HEK293 (cell line): ENCODE measurements around the gene INHBA.

Experiments used
- CTCF ChIA-PET: fragments of 350-600 bp; formaldehyde crosslinking; extraction: SDS; loops from one replicate; lab custom pipeline; 2021; ENCODE audit warnings: antibody characterized with exemption; lab: Yijun Ruan, JAX
- POLR2A ChIA-PET: fragments of 300-600 bp; formaldehyde crosslinking; extraction: SDS; loops from one replicate; lab custom pipeline; 2020; ENCODE audit warnings: antibody characterized with exemption, inconsistent platforms; lab: Yijun Ruan, JAX
- H3K27ac ChIP-seq: fragments of 200-500 bp; sonication (Bioruptor generic); 2 replicates; pipeline ENCODE4 v1.5.1; 2014; ENCODE audit warnings: low read depth, low read length, control low read depth, inconsistent platforms; ENCODE audit errors: extremely low read depth
- H3K36me3 ChIP-seq, 2 experiments: fragments of 200-500 bp in 1 of 2; sonication (Bioruptor generic) in 1 of 2; 1 replicate in 1 of 2; 2 replicates in 1 of 2; pipeline ENCODE4 v1.5.1; 2014 to 2017; ENCODE audit warnings: inconsistent platforms in 2 of 2, low read length in 2 of 2; ENCODE audit not compliant: control insufficient read depth in 2 of 2, insufficient read depth in 1 of 2
- H3K4me1 ChIP-seq: fragments of 200-500 bp; sonication (Bioruptor generic); 2 replicates; pipeline ENCODE4 v1.5.1; 2014; ENCODE audit warnings: mild to moderate bottlenecking, low read length, inconsistent platforms; ENCODE audit not compliant: control insufficient read depth, insufficient read depth
- H3K4me3 ChIP-seq: 2 replicates; pipeline ENCODE4 v1.5.1; 2011; ENCODE audit warnings: low read depth, mild to moderate bottlenecking, control low read depth, low read length, moderate library complexity
- H3K9me3 ChIP-seq: fragments of 200-500 bp; sonication (Bioruptor generic); 2 replicates; pipeline ENCODE4 v1.5.1; 2014; ENCODE audit warnings: low read depth, low read length, inconsistent platforms; ENCODE audit not compliant: control insufficient read depth, insufficient read depth
- CTCF ChIP-seq: fragments of 450-650 bp; formaldehyde crosslinking; IDR thresholded peaks from 2 replicates; pipeline ENCODE4 v1.5.1; 2016; ENCODE audit warnings: missing biosample characterization, missing genetic modification characterization
- GLIS2 ChIP-seq: fragments of 450-650 bp; formaldehyde crosslinking; IDR thresholded peaks from 2 replicates; pipeline ENCODE4 v1.5.1; 2016; ENCODE audit warnings: missing biosample characterization, missing genetic modification characterization
- KLF10 ChIP-seq: fragments of 450-650 bp; IDR thresholded peaks from 2 replicates; pipeline ENCODE4 v1.5.1; 2018; ENCODE audit warnings: missing biosample characterization, mild to moderate bottlenecking, missing genetic modification characterization
- PRDM10 ChIP-seq: fragments of 450-650 bp; formaldehyde crosslinking; IDR thresholded peaks from 2 replicates; pipeline ENCODE4 v1.5.1; 2016; ENCODE audit warnings: missing biosample characterization, missing genetic modification characterization
- REST ChIP-seq: fragments of 450-650 bp; formaldehyde crosslinking; IDR thresholded peaks from 2 replicates; pipeline ENCODE4 v1.5.1; 2016; ENCODE audit warnings: missing biosample characterization, missing genetic modification characterization
- SP7 ChIP-seq: fragments of 450-650 bp; formaldehyde crosslinking; IDR thresholded peaks from 2 replicates; pipeline ENCODE4 v1.5.1; 2016; ENCODE audit warnings: missing biosample characterization, missing genetic modification characterization
- ZBTB11 ChIP-seq: fragments of 450-650 bp; formaldehyde crosslinking; conservative IDR thresholded peaks from 2 replicates; pipeline ENCODE4 v1.5.1; 2016; ENCODE audit warnings: low read depth, missing biosample characterization, missing genetic modification characterization
- ZNF350 ChIP-seq: fragments of 450-650 bp; formaldehyde crosslinking; IDR thresholded peaks from 2 replicates; pipeline ENCODE4 v1.5.0; 2017; ENCODE audit warnings: missing biosample characterization, mild to moderate bottlenecking, missing genetic modification characterization
- ZNF433 ChIP-seq: fragments of 450-650 bp; formaldehyde crosslinking; IDR thresholded peaks from 2 replicates; pipeline ENCODE4 v1.5.1; 2016; ENCODE audit warnings: missing biosample characterization, missing genetic modification characterization, low read depth
- ZNF521 ChIP-seq: fragments of 450-650 bp; formaldehyde crosslinking; IDR thresholded peaks from 2 replicates; pipeline ENCODE4 v1.5.1; 2017; ENCODE audit warnings: missing biosample characterization, mild to moderate bottlenecking, missing genetic modification characterization
- ZNF548 ChIP-seq: fragments of 450-650 bp; formaldehyde crosslinking; IDR thresholded peaks from 2 replicates; pipeline ENCODE4 v1.5.1; 2016; ENCODE audit warnings: missing biosample characterization, missing genetic modification characterization
- ZNF560 ChIP-seq: fragments of 450-650 bp; formaldehyde crosslinking; IDR thresholded peaks from 2 replicates; pipeline ENCODE4 v1.5.1; 2017; ENCODE audit warnings: missing biosample characterization, missing genetic modification characterization, borderline replicate concordance
- ZNF660 ChIP-seq: fragments of 450-650 bp; IDR thresholded peaks from 2 replicates; pipeline ENCODE4 v1.5.1; 2018; ENCODE audit warnings: missing biosample characterization, mild to moderate bottlenecking, missing genetic modification characterization
- ZNF677 ChIP-seq: fragments of 450-650 bp; IDR thresholded peaks from 2 replicates; pipeline ENCODE4 v1.5.0; 2018; ENCODE audit warnings: missing biosample characterization, mild to moderate bottlenecking, missing genetic modification characterization, moderate library complexity

The INHBA gene

GRCh38 chr7:41693150-41693997 lies 9.5 kb downstream of the INHBA start:
- TF ChIP-seq ZNF433 (tag by site-specific recombination), result no peak
- TF ChIP-seq ZBTB11 (tag by site-specific recombination), result no peak
- peak; percentile 95 for TF ChIP-seq PRDM10 (tag by site-specific recombination)
- TF ChIP-seq SP7 (tag by site-specific recombination), result peak; percentile 67
- 0 out of 2 replicates have a peak, but pooled peaks have one; percentile 17 for TF ChIP-seq REST
- TF ChIP-seq, all 188 proteins: peak for 3
- Histone ChIP-seq H3K27ac (no peak overlapping the region), H3K4me1 (peaks cover 3% of the 10 kb centered on the region; the same call in 1 of the 2 replicates), H3K4me3 (no peak overlapping the region), H3K36me3 (no peaks in the 10 kb centered on the region), H3K9me3 (no peaks in the 10 kb centered on the region)
- POLR2A ChIA-PET, result no interaction called here
- CTCF ChIA-PET, result interaction anchor here (0.6 to 0.9 kb wide), 6 partner anchors 11 to 690 kb away, joined by 3 to 4 read pairs (median 4); no protein-coding TSS in a partner anchor

GRCh38 chr7:41692251-41692650 lies 10.6 kb downstream of the INHBA start:
- H3K27ac ChIP-seq, result no peak overlapping the region
- peaks cover 3% of the 10 kb centered on the region; the same call in 1 of the 2 replicates for H3K4me1 ChIP-seq
- no peaks in the 10 kb centered on the region for H3K9me3 ChIP-seq
- no peak overlapping the region for H3K4me3 ChIP-seq
- POLR2A ChIA-PET, result no interaction called here
- no peaks in the 10 kb centered on the region for H3K36me3 ChIP-seq
- TF ChIP-seq GLIS2 (no peak), ZNF548 (no peak), ZNF350 (tag by site-specific recombination) (no peak), ZNF677 (tag by site-specific recombination) (no peak), KLF10 (tag by site-specific recombination) (no peak), ZNF660 (tag by site-specific recombination) (no peak), ZNF560 (no peak), CTCF (no peak), ZNF521 (no peak)
- CTCF ChIA-PET, result interaction anchor here (0.6 to 0.8 kb wide), 6 partner anchors 18 to 689 kb away, joined by 3 to 4 read pairs (median 4); no protein-coding TSS in a partner anchor
